Osteocyte (in vitro differentiated cells): ENCODE measurements around the gene IDH2. TPM values are rescaled to one million over a fixed set of nuclear protein-coding genes. Genes with fewer than 3 reads are reported as not detected.

Experiments
- DNase-seq: peaks from one replicate; pipeline ENCODE4 v3.0.0; 2021; ENCODE audit warnings: mixed read lengths; ENCODE audit not compliant: unreplicated experiment; ENCODE audit errors: extremely low spot score
- H3K27ac Mint-ChIP-seq: one replicate; pipeline ENCODE4 v1.8.0; 2021; ENCODE audit warnings: mild to moderate bottlenecking, mixed read lengths; ENCODE audit not compliant: unreplicated experiment
- H3K27me3 Mint-ChIP-seq: one replicate; pipeline ENCODE4 v1.8.0; 2021; ENCODE audit warnings: mixed read lengths; ENCODE audit not compliant: unreplicated experiment
- H3K36me3 Mint-ChIP-seq: one replicate; pipeline ENCODE4 v1.8.0; 2021; ENCODE audit warnings: mixed read lengths; ENCODE audit not compliant: unreplicated experiment
- H3K4me1 Mint-ChIP-seq: one replicate; pipeline ENCODE4 v1.8.0; 2021; ENCODE audit warnings: mixed read lengths; ENCODE audit not compliant: unreplicated experiment
- H3K4me3 Mint-ChIP-seq: one replicate; pipeline ENCODE4 v1.8.0; 2021; ENCODE audit warnings: mild to moderate bottlenecking, moderate library complexity, mixed read lengths; ENCODE audit not compliant: unreplicated experiment
- H3K9me3 Mint-ChIP-seq: one replicate; pipeline ENCODE4 v1.8.0; 2021; ENCODE audit warnings: mixed read lengths; ENCODE audit not compliant: unreplicated experiment
- CTCF ChIP-seq: fragments of 200-600 bp; sonication (generic); IDR thresholded peaks from 2 replicates; pipeline ENCODE4 v1.5.0; 2021; ENCODE audit warnings: antibody characterized with exemption, mild to moderate bottlenecking, moderate library complexity
- total RNA-seq: library from RNA; stranded (reverse); gene quantifications from 2 replicates; pipeline ENCODE4 v1.2.1, GENCODE V29; 2021

IDH2 gene
- total RNA-seq, 1 donor from 2014 or later = 93.0 TPM

GRCh38 chr15:90126022-90126421 lies 23.8 kb upstream of the IDH2 start:
- Mint-ChIP-seq H3K4me3 (no peak overlapping the region), H3K4me1 (peaks cover 2% of the 10 kb centered on the region), H3K27me3 (peaks cover 19% of the 10 kb centered on the region), H3K36me3 (no peaks in the 10 kb centered on the region), H3K27ac (no peak overlapping the region), H3K9me3 (no peaks in the 10 kb centered on the region)
- no peak for TF ChIP-seq CTCF
- no peak for DNase-seq

DNA sequence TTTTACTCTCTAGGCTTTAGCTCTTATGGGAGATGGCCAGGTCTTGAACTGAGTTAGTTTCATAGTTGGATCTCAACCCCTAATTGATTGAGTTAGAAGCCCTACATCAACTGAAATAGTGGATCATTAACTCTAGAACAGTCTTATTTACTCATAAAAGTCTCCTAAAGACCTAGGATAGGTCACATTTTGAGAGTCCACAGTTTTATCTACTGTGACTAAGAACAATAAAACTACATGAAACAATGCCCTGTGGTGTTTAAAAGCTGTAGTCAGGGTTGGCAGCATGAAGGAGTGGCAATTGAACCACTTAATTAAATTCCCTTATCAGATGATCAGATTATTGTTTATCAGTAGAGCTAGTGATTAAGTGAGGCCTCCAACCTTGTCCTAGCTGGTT lies 22.2 kb upstream of the IDH2 start:
- no peak for TF ChIP-seq CTCF
- no peaks in the 10 kb centered on the region for H3K9me3 Mint-ChIP-seq
- H3K36me3 Mint-ChIP-seq = no peaks in the 10 kb centered on the region
- peaks cover 2% of the 10 kb centered on the region for H3K4me1 Mint-ChIP-seq
- no peak for DNase-seq
- H3K27me3 Mint-ChIP-seq = peaks cover 32% of the 10 kb centered on the region
- H3K27ac Mint-ChIP-seq = no peak overlapping the region
- no peak overlapping the region for H3K4me3 Mint-ChIP-seq

DNA sequence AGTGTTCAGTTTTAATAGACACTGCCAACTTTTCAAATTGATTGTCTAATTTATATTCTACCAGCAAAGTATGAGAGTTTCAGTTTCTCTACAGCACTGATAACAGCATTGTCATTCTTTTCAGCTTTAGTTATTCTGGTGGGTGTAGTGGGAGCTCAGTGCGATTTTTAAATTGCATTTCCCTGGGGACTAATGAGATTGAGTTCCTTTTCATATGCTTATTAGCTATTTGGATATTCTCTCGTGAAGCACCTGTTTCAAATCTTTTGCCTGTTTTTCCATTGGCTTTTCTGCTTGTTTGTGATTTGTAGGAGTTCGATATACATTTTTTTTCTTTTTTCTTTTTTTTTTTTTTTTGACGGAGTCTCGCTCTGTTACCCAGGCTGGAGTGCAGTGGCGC lies 18.8 kb upstream of the IDH2 start:
- no peak overlapping the region for H3K4me3 Mint-ChIP-seq
- DNase-seq = no peak

DNA sequence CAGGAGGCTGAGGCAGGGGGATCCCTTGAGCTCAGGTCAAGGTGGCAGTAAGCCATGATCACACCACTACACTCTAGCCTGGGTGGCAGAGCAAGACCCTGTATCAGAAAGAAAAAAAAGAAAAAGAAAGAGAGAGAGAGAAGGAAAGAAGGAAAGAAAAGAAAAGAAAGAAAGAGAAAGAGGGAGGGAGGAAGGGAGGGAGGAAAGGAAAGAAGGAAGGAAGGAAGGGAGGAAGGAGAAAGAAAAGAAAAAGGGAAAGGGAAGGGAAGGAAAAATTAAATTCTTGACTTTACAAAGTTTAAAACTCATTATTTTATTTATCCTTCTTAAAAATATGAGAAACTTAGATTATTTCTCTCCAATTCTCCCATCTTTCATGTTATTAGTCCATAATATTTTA lies 17.1 kb upstream of the IDH2 start:
- Mint-ChIP-seq H3K36me3 (no peaks in the 10 kb centered on the region), H3K4me1 (no peaks in the 10 kb centered on the region), H3K27ac (no peak overlapping the region), H3K4me3 (no peak overlapping the region), H3K27me3 (peaks cover 26% of the 10 kb centered on the region), H3K9me3 (peaks cover 4% of the 10 kb centered on the region)
- DNase-seq = no peak
- no peak for TF ChIP-seq CTCF

More for the DNA sequence above, 18.8 kb upstream of the IDH2 start:
- H3K4me1 Mint-ChIP-seq = no peaks in the 10 kb centered on the region
- H3K27me3 Mint-ChIP-seq = peaks cover 28% of the 10 kb centered on the region
- H3K27ac Mint-ChIP-seq = no peak overlapping the region
- no peak for TF ChIP-seq CTCF
- H3K9me3 Mint-ChIP-seq = no peaks in the 10 kb centered on the region
- H3K36me3 Mint-ChIP-seq = no peaks in the 10 kb centered on the region

DNA sequence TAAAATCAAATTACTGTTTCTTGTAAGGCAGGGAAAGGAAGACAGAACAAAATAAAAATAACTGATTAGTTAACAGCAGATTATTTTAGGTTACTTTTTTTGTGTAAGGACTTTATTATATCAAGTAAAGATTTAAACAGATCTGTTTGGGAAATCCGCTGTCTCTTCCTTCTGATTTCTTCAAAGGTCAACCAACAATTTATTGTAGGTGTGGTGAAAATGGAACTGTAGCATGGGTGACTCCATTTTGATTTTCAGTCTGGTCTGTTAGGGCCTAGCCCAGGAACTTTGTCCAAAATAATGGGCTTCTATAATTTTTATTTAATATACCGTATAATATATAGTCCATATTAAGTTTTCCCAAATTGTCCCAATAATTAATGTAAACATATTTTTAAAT lies 13.5 kb upstream of the IDH2 start:
- Mint-ChIP-seq H3K27ac (no peak overlapping the region), H3K9me3 (peaks cover 10% of the 10 kb centered on the region), H3K36me3 (no peaks in the 10 kb centered on the region), H3K4me3 (no peak overlapping the region), H3K4me1 (no peaks in the 10 kb centered on the region), H3K27me3 (peaks cover 21% of the 10 kb centered on the region)
- no peak for DNase-seq
- TF ChIP-seq CTCF = no peak
